ENCODE results near the gene SFT2D2.
"Not testable (repeated sequence)": the region's sequence is repeated elsewhere in the genome, so short reads cannot be mapped to it uniquely, and the experiment has no call there.

Gene SFT2D2

DNA sequence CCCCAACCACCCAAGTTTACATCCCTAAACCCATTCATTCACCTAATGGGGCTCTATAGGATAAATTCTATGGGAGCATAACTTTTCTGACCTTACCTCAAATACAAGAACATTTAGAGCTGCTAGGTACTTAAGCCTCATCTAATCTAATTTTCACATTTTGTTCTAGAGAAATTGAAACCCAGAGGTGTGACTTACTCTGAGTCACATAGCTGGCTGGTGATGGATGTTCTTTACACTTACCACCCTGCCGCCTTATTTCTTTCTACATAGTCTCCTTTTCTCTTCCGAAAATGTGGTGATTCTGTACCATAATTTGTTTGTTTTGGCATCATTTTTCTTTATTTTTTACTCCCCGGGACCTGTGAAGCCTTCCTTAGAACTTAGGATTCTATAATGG, 26.7 kb upstream of the SFT2D2 start:
- Histone ChIP-seq H3K36me3 (ENCODE audit: control insufficient read depth, insufficient read depth, low read length) (no peaks in the 10 kb centered on the region), H3K79me2 (no peaks in the 10 kb centered on the region), H3K4me3 (ENCODE audit: low read depth, low read length) (no peak overlapping the region), H3K4me2 (ENCODE audit: low read length) (no peak overlapping the region), H3K27ac (no peak overlapping the region), H3K9ac (no peak overlapping the region), H2AFZ (no peak overlapping the region), H3K27me3 (ENCODE audit: control insufficient read depth, insufficient read depth, low read length) (no peaks in the 10 kb centered on the region), H3K9me3 (ENCODE audit: control insufficient read depth, low read length) (no peaks in the 10 kb centered on the region), H3K4me1 (no peaks in the 10 kb centered on the region)
- TF ChIP-seq, protein P1, sequence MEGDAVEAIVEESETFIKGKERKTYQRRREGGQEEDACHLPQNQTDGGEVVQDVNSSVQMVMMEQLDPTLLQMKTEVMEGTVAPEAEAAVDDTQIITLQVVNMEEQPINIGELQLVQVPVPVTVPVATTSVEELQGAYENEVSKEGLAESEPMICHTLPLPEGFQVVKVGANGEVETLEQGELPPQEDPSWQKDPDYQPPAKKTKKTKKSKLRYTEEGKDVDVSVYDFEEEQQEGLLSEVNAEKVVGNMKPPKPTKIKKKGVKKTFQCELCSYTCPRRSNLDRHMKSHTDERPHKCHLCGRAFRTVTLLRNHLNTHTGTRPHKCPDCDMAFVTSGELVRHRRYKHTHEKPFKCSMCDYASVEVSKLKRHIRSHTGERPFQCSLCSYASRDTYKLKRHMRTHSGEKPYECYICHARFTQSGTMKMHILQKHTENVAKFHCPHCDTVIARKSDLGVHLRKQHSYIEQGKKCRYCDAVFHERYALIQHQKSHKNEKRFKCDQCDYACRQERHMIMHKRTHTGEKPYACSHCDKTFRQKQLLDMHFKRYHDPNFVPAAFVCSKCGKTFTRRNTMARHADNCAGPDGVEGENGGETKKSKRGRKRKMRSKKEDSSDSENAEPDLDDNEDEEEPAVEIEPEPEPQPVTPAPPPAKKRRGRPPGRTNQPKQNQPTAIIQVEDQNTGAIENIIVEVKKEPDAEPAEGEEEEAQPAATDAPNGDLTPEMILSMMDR (IDR thresholded peaks at IDR 0.05), result no peak

DNA sequence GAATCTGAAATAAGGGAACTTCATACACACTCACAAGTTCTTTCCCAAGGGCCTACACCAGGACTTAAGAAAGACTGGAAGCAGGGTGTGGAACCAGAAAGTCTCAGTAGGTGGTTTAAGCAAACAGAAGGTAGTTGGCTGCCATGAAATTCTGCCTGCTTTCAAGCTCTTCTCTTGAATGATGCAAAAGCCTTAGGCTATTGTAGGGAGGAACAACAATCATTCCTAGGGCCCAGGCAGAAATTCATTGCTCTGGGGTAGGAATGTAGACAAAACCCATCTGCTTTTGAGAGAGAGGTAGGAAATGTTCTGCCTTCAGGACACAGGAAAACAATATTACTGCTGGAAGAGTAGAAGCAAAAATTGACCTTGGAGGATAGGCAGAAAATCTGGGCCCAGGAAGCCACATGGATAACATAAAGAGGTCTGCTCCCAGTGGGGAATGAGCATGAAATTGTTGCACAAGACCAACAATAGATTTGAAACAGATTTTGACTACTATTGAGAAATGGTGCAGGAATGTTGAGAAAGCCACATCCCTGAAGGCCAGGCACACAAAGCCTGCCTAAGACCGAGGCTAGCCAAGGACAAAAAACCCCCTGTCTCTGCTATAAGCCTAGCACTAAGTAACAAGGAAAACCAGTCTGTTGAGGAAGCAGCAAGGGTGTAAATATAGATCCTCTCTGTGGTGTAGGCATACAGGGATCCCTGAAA, 22.7 kb upstream of the SFT2D2 start:
- Histone ChIP-seq H3K36me3 (ENCODE audit: control insufficient read depth, insufficient read depth, low read length) (no peaks in the 10 kb centered on the region), H3K4me1 (no peaks in the 10 kb centered on the region), H3K9ac (no peak overlapping the region), H3K27ac (no peak overlapping the region), H2AFZ (no peak overlapping the region), H3K4me3 (ENCODE audit: low read depth, low read length) (no peak overlapping the region), H3K9me3 (ENCODE audit: control insufficient read depth, low read length) (no peaks in the 10 kb centered on the region), H3K27me3 (ENCODE audit: control insufficient read depth, insufficient read depth, low read length) (no peaks in the 10 kb centered on the region), H3K79me2 (no peaks in the 10 kb centered on the region), H3K4me2 (ENCODE audit: low read length) (no peak overlapping the region)
- TF ChIP-seq, protein P1 (IDR thresholded peaks at IDR 0.05), result no peak

DNA sequence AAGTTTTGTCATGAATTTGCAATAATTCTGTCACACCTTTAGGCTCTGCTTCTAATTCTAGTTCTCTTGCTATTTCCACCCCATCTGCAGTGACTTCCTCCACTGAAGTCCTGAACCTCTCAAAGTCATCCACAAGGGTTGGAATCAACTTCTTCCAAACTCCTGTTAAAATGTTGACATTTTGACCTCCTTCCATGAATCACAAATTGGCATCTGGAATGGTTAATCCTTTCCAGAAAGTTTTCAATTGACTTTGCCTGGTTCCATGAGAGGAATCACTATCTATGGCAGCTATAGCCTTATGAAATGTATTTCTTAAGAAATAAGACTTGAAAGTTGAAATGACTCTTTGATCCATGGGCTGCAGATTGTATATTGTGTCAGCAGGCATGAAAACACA, 19.7 kb upstream of the SFT2D2 start:
- Histone ChIP-seq H3K4me1 (no peaks in the 10 kb centered on the region), H3K27me3 (ENCODE audit: control insufficient read depth, insufficient read depth, low read length) (no peaks in the 10 kb centered on the region), H3K9ac (no peak overlapping the region), H3K27ac (no peak overlapping the region), H3K4me3 (ENCODE audit: low read depth, low read length) (no peak overlapping the region), H2AFZ (no peak overlapping the region), H3K9me3 (ENCODE audit: control insufficient read depth, low read length) (no peaks in the 10 kb centered on the region), H3K4me2 (ENCODE audit: low read length) (no peak overlapping the region), H3K36me3 (ENCODE audit: control insufficient read depth, insufficient read depth, low read length) (no peaks in the 10 kb centered on the region), H3K79me2 (no peaks in the 10 kb centered on the region)
- TF ChIP-seq, protein P1 (IDR thresholded peaks at IDR 0.05), result no peak

DNA sequence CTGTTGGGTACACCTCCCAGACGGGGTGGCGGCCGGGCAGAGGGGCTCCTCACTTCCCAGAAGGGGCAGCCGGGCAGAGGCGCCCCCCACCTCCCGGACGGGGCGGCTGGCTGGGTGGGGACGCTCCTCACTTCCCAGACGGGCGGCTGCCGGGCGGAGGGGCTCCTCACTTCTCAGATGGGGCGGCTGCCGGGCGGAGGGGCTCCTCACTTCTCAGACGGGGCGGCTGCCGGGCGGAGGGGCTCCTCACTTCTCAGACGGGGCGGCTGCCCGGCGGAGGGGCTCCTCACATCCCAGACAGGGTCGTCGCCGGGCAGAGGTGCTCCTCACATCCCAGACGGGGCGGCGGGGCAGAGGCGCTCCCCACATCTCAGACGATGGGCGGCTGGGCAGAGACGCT, 18.1 kb upstream of the SFT2D2 start:
- H3K9me3 ChIP-seq (ENCODE audit: control insufficient read depth, low read length); H3K4me1 ChIP-seq; H3K4me2 ChIP-seq (ENCODE audit: low read length); H3K79me2 ChIP-seq; H3K4me3 ChIP-seq (ENCODE audit: low read depth, low read length); H3K9ac ChIP-seq; H2AFZ ChIP-seq; H3K27ac ChIP-seq; H3K36me3 ChIP-seq (ENCODE audit: control insufficient read depth, insufficient read depth, low read length); H3K27me3 ChIP-seq (ENCODE audit: control insufficient read depth, insufficient read depth, low read length): not testable (repeated sequence)

DNA sequence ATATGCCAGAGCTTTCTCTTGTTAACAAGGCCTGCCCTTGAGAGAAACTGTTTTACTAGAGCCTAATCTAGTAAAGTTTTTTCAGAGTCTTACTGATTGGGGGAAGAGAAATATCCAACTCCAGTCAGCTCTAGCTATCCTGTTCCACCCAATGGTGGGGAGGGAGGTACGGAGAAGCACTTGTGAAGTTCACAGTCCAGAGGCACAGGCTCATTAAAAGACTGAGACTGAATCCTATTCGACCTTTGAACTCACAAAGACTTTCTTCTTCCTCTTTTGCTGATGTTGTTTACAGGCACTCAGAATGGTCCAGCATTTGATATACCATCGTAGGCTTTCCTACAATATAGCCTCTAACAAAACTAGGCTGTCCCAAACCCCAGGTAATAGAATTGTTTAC, 15.5 kb upstream of the SFT2D2 start:
- Histone ChIP-seq H3K9me3 (ENCODE audit: control insufficient read depth, low read length) (no peaks in the 10 kb centered on the region), H3K27ac (no peak overlapping the region), H3K9ac (no peak overlapping the region), H3K4me3 (ENCODE audit: low read depth, low read length) (no peak overlapping the region), H2AFZ (no peak overlapping the region), H3K4me2 (ENCODE audit: low read length) (no peak overlapping the region), H3K4me1 (no peaks in the 10 kb centered on the region), H3K79me2 (no peaks in the 10 kb centered on the region), H3K27me3 (ENCODE audit: control insufficient read depth, insufficient read depth, low read length) (no peaks in the 10 kb centered on the region), H3K36me3 (ENCODE audit: control insufficient read depth, insufficient read depth, low read length) (no peaks in the 10 kb centered on the region)
- TF ChIP-seq, protein P1 (IDR thresholded peaks at IDR 0.05), result no peak

All from parathyroid adenoma (tissue), 2 donors.